GM12878 (cell line): Measurements from ENCODE around the gene SOBP. TPM values are rescaled to one million over a fixed set of nuclear protein-coding genes. Genes with fewer than 3 reads are reported as not detected.

Experiments used
- ATAC-seq: fragments of 200-7000 bp; cut with Tn5 transposase; 3 replicates; pipeline ENCODE4 v1.9.1; 2020; ENCODE audit warnings: mild to moderate bottlenecking, moderate library complexity
- BruUV-seq: library from RNA; stranded (reverse); fragments of 400-500 nt; replicated peaks from 2 replicates; lab custom pipeline; 2021; lab: Mats Ljungman, UMichigan
- CTCF ChIA-PET: fragments of 300-600 bp; sonication (Branson Sonifier 250); formaldehyde crosslinking; extraction: SDS; loops from one replicate; lab custom pipeline; 2021; ENCODE audit warnings: inconsistent platforms; lab: Yijun Ruan, JAX
- POLR2A ChIA-PET: fragments of 350-600 bp; formaldehyde crosslinking; extraction: SDS; loops from one replicate; lab custom pipeline; 2021; ENCODE audit warnings: inconsistent platforms; lab: Charles Lee
- RAD21 ChIA-PET: fragments of 300-600 bp; sonication (Branson Sonifier 250); formaldehyde crosslinking; loops from one replicate; lab custom pipeline; 2023; ENCODE audit warnings: antibody characterized with exemption; ENCODE audit not compliant: unreplicated experiment; lab: Charles Lee
- SMC1A ChIA-PET: fragments of 300-600 bp; sonication (Branson Sonifier 250); formaldehyde crosslinking; loops from one replicate; lab custom pipeline; 2023; ENCODE audit not compliant: unreplicated experiment, uncharacterized antibody; lab: Charles Lee
- DNase-seq: peaks from one replicate; pipeline ENCODE4 v3.0.0-alpha.2; 2011; ENCODE audit warnings: low read depth, low spot score
- FAIRE-seq: peaks from 3 replicates; lab custom pipeline; 2011; peaks lifted over from hg19 to GRCh38; lab: Jason Lieb, UNC
- H2AFZ ChIP-seq: 2 replicates; pipeline ENCODE4 v1.6.0; 2011; ENCODE audit warnings: low read depth, low read length, control low read depth; ENCODE audit not compliant: control insufficient read depth
- H3K27ac ChIP-seq: 2 replicates; pipeline ENCODE4 v1.5.1; 2011; ENCODE audit warnings: control low read depth; ENCODE audit not compliant: control insufficient read depth, insufficient read depth
- H3K27me3 ChIP-seq, 2 experiments: replicated peaks in 1 of 2; 2 replicates each; pipeline versions ENCODE4 v1.6.0 to v1.6.1; 2011; ENCODE audit warnings: low read length in 1 of 2; ENCODE audit not compliant: control insufficient read depth in 2 of 2, insufficient read depth in 2 of 2
- H3K36me3 ChIP-seq, 2 experiments: 2 replicates each; pipeline ENCODE4 v1.5.1; 2011; ENCODE audit warnings: low read length in 1 of 2; ENCODE audit not compliant: control insufficient read depth in 2 of 2, insufficient read depth in 2 of 2
- H3K4me1 ChIP-seq: 2 replicates; pipeline ENCODE4 v1.6.1; 2011; ENCODE audit warnings: mild to moderate bottlenecking, low read length, moderate library complexity, mixed read lengths; ENCODE audit not compliant: control insufficient read depth, insufficient read depth
- H3K4me2 ChIP-seq: 2 replicates; pipeline ENCODE4 v1.6.0; 2011; ENCODE audit warnings: control low read depth; ENCODE audit not compliant: control insufficient read depth, insufficient read depth
- H3K4me3 ChIP-seq: fragments of 200-600 bp; sonication (generic); 2 replicates; pipeline ENCODE4 v1.5.1; 2016
- H3K79me2 ChIP-seq: 2 replicates; pipeline ENCODE4 v1.6.0; 2011; ENCODE audit warnings: low read length; ENCODE audit not compliant: control insufficient read depth, insufficient read depth
- H3K9ac ChIP-seq: 2 replicates; pipeline ENCODE4 v1.8.0; 2011; ENCODE audit warnings: low read length, control low read depth, mixed read lengths; ENCODE audit not compliant: control insufficient read depth, insufficient read depth
- H3K9me3 ChIP-seq: replicated peaks from 3 replicates; pipeline ENCODE4 v1.5.1; 2011; ENCODE audit warnings: mild to moderate bottlenecking, low read length; ENCODE audit not compliant: control insufficient read depth, insufficient read depth
- H4K20me1 ChIP-seq: 2 replicates; pipeline ENCODE4 v1.6.0; 2011; ENCODE audit not compliant: control insufficient read depth, insufficient read depth
- ASH2L ChIP-seq: fragments of 300-600, 200-600 bp; sonication (generic); IDR thresholded peaks from 2 replicates; pipeline ENCODE4 v1.6.1; 2017; ENCODE audit warnings: low read depth, mild to moderate bottlenecking, borderline replicate concordance
- BCLAF1 ChIP-seq: fragments of 450-650 bp; IDR thresholded peaks from 2 replicates; pipeline ENCODE4 v1.6.1; 2017; ENCODE audit warnings: antibody characterized with exemption, mild to moderate bottlenecking, moderate library complexity
- CBX3 ChIP-seq: fragments of 200-600 bp; sonication (generic); IDR thresholded peaks from 2 replicates; pipeline ENCODE4 v1.6.1; 2016; ENCODE audit warnings: low read depth, borderline replicate concordance
- CEBPB ChIP-seq, 2 experiments: fragments of 150-350 bp in 1 of 2; IDR thresholded peaks; 2 replicates each; pipeline ENCODE4 v1.6.1; 2012 to 2014; ENCODE audit warnings: low read depth in 2 of 2, low read length in 2 of 2, borderline replicate concordance in 1 of 2, inconsistent platforms in 1 of 2
- CHD4 ChIP-seq: fragments of 200-600 bp; sonication (generic); IDR thresholded peaks from 2 replicates; pipeline ENCODE4 v1.6.1; 2016; ENCODE audit warnings: mild to moderate bottlenecking
- CREB1 ChIP-seq: IDR thresholded peaks from 2 replicates; pipeline ENCODE4 v1.6.1; 2012; ENCODE audit warnings: low read depth, mild to moderate bottlenecking, inconsistent platforms
- E4F1 ChIP-seq: fragments of 450-650 bp; IDR thresholded peaks from 2 replicates; pipeline ENCODE4 v1.6.1; 2018; ENCODE audit warnings: borderline replicate concordance, mild to moderate bottlenecking; ENCODE audit not compliant: partially characterized antibody
- FOS ChIP-seq: IDR thresholded peaks from 3 replicates; pipeline ENCODE4 v1.6.1; 2011; ENCODE audit warnings: borderline replicate concordance; ENCODE audit not compliant: insufficient read length; ENCODE audit errors: extremely low read depth
- FOXK2 ChIP-seq: fragments of 450-650 bp; IDR thresholded peaks from 2 replicates; pipeline ENCODE4 v1.6.1; 2017; ENCODE audit warnings: mild to moderate bottlenecking, moderate library complexity
- FOXM1 ChIP-seq: IDR thresholded peaks from 2 replicates; pipeline ENCODE4 v1.6.1; 2012; ENCODE audit warnings: low read depth, mild to moderate bottlenecking, inconsistent platforms, low read length, moderate library complexity
- NFYB ChIP-seq: IDR thresholded peaks from 2 replicates; pipeline ENCODE4 v1.6.1; 2011; ENCODE audit warnings: low read depth, mild to moderate bottlenecking, low read length, improper control_type of control experiment, moderate library complexity; ENCODE audit not compliant: insufficient read depth
- RELB ChIP-seq: fragments of 450-650 bp; IDR thresholded peaks from 2 replicates; pipeline ENCODE4 v1.6.1; 2017; ENCODE audit warnings: low read depth, mild to moderate bottlenecking, moderate library complexity
- SREBF2 ChIP-seq: IDR thresholded peaks from 2 replicates; pipeline ENCODE4 v1.6.1; 2012; ENCODE audit warnings: mild to moderate bottlenecking, low read length
- ZNF384 ChIP-seq: IDR thresholded peaks from 2 replicates; pipeline ENCODE4 v1.6.1; 2012; ENCODE audit warnings: low read depth, mild to moderate bottlenecking, low read length, improper control_type of control experiment, borderline replicate concordance
- WGBS: methylation state at CpG from one replicate; pipeline ENCODE4 v1.1.6; 2016; ENCODE audit warnings: low lambda C conversion rate; ENCODE audit not compliant: insufficient replicate concordance, insufficient coverage; ENCODE audit errors: missing lambda C conversion rate; 5-methylcytosine and 5-hydroxymethylcytosine counted together
- in situ Hi-C: fragments of 300-500 bp; cut with MboI; formaldehyde crosslinking; loops from 9 replicates; pipeline ENCODE4 v1.14.3; 2018; ENCODE audit warnings: mixed read lengths
- intact Hi-C: fragments of 100-400 bp; cut with micrococcal nuclease; formaldehyde crosslinking; loops from one replicate; pipeline ENCODE4 v1.14.2; 2022; ENCODE audit not compliant: unreplicated experiment
- polyA plus RNA-seq, 11 experiments: library from polyadenylated mRNA; depleted of rRNA in 4 of 11; unstranded in 6 of 11; stranded (reverse) in 5 of 11; fragments of >200 nt; fragmentation: Nextera tagmentation in 4 of 11; fragmentation: Illumina TruSeq in 1 of 11; extraction: Ambion mirVana in 4 of 11; extraction: Trizol in 1 of 11; gene quantifications; 1 replicate in 1 of 11; 2 replicates in 10 of 11; pipeline versions ENCODE4 v1.2.1 to v1.2.3, GENCODE V29; 2011 to 2016; ENCODE audit warnings: inconsistent platforms in 2 of 11, missing spikeins in 2 of 11, low read depth in 1 of 11
- total RNA-seq, 4 experiments: library from RNA; depleted of rRNA in 3 of 4; stranded (reverse); fragments of >200 nt in 3 of 4; fragmentation: Illumina TruSeq in 1 of 4; extraction: Trizol in 1 of 4; gene quantifications; 2 replicates each; pipeline versions ENCODE4 v1.2.1 to v1.2.3, GENCODE V29; 2013 to 2021

SOBP gene
- total and polyA plus RNA-seq, 10 of the 15 experiments (the other 5 are each of a cell fraction or from before 2014, with no cell fraction given), result 0.49 to 1.9 (median 0.78) TPM

- Histone ChIP-seq H3K9me3 (no peaks in the 10 kb centered on the region), H3K79me2 (no peaks in the 10 kb centered on the region), H4K20me1 (no peaks in the 10 kb centered on the region), H3K27ac (no peak overlapping the region), H2AFZ (no peak overlapping the region), H3K27me3 (no peaks in the 10 kb centered on the region), H3K36me3 (no peaks in the 10 kb centered on the region), H3K4me3 (no peak overlapping the region), H3K4me2 (no peak overlapping the region), H3K4me1 (no peaks in the 10 kb centered on the region), H3K9ac (no peak overlapping the region)
- intact Hi-C loops, result loop anchor here (10.0 kb wide), 1 partner anchor 138 kb away; no protein-coding TSS in a partner anchor
- no peak for TF ChIP-seq CBX3
- TF ChIP-seq CREB1, result no peak
- no peak for TF ChIP-seq FOXM1
- no peak for TF ChIP-seq CHD4
- no peak for TF ChIP-seq BCLAF1
- no peak for TF ChIP-seq FOS
- no peak for TF ChIP-seq SREBF2
- TF ChIP-seq E4F1, result no peak
- TF ChIP-seq CEBPB (IDR thresholded peaks at IDR 0.05; ENCODE audit: borderline replicate concordance in 1 of 2, low read depth in 2 of 2, low read length in 2 of 2), result no peak
- TF ChIP-seq NFYB, result no peak
- TF ChIP-seq ZNF384, result no peak
- TF ChIP-seq FOXK2, result no peak
- TF ChIP-seq ASH2L, result no peak
- no peak for TF ChIP-seq RELB
- CTCF ChIA-PET, result no interaction called here
- RAD21 ChIA-PET, result interaction anchor here (1.0 kb wide), 1 partner anchor 19 kb away, joined by 3 read pairs; no protein-coding TSS in a partner anchor
- no TSS peak for BruUV-seq
- in situ Hi-C loops, result no loop called here
- DNase-seq (no peak), FAIRE-seq (no peak), ATAC-seq (no peak)
- POLR2A ChIA-PET, result no interaction called here
- 38% methylated on average over 13 of the region's 13 CpGs for WGBS
- SMC1A ChIA-PET, result interaction anchor here (1.2 to 1.4 kb wide), 2 partner anchors 31 to 389 kb away, joined by 3 read pairs; no protein-coding TSS in a partner anchor
Measured at GRCh38 chr6:107706516-107707115, 216.7 kb downstream of the SOBP start.
